CD4-positive, alpha-beta T cell (primary cell): ENCODE results near the gene CXCR6. TPM values are rescaled to one million over a fixed set of nuclear protein-coding genes. Genes with fewer than 3 reads are reported as not detected.
"Not testable (repeated sequence)": the region's sequence is repeated elsewhere in the genome, so short reads cannot be mapped to it uniquely, and the experiment has no call there.

Source experiments
- ATAC-seq: fragments of 200-7000 bp; cut with Tn5 transposase; one replicate; pipeline ENCODE4 v1.10.0; 2022; ENCODE audit warnings: mild to moderate bottlenecking; ENCODE audit not compliant: poor library complexity
- CTCF ChIA-PET: fragments of 350-600 bp; sonication (Branson Sonifier 250); formaldehyde crosslinking; loops from one replicate; lab custom pipeline; 2021; ENCODE audit warnings: antibody characterized with exemption, inconsistent platforms; lab: Charles Lee
- POLR2A ChIA-PET: fragments of 350-600 bp; sonication (Branson Sonifier 250); formaldehyde crosslinking; loops from one replicate; lab custom pipeline; 2021; ENCODE audit warnings: antibody characterized with exemption, inconsistent platforms; lab: Charles Lee
- DNase-seq, 14 experiments: peaks; one replicate each; pipeline ENCODE4 v3.0.0-alpha.2; 2013 to 2020; ENCODE audit warnings: mixed read lengths in 2 of 14
- H3K27ac ChIP-seq, 2 donors: one replicate each; pipeline versions ENCODE4 v1.5.1 to v1.7.0; 2013; ENCODE audit warnings: low read length in 2 of 2, low read depth in 1 of 2, mild to moderate bottlenecking in 1 of 2
- H3K27me3 ChIP-seq, 2 experiments: 1 replicate in 1 of 2; 2 replicates in 1 of 2; pipeline versions ENCODE4 v1.6.1 to v1.7.0; 2013; ENCODE audit warnings: low read length in 2 of 2, control low read depth in 1 of 2, mild to moderate bottlenecking in 1 of 2, moderate library complexity in 1 of 2; ENCODE audit not compliant: insufficient read depth in 2 of 2, control insufficient read depth in 1 of 2
- H3K36me3 ChIP-seq: one replicate; pipeline ENCODE4 v1.6.1; 2013; ENCODE audit warnings: low read length, control low read depth; ENCODE audit not compliant: insufficient read depth
- H3K4me1 ChIP-seq: one replicate; pipeline ENCODE4 v1.6.1; 2013; ENCODE audit warnings: low read length, control low read depth; ENCODE audit not compliant: insufficient read depth
- H3K4me3 ChIP-seq: one replicate; pipeline ENCODE4 v1.5.1; 2013; ENCODE audit warnings: mild to moderate bottlenecking, low read length, moderate library complexity
- H3K9me3 ChIP-seq, 2 experiments: 1 replicate in 1 of 2; 2 replicates in 1 of 2; pipeline versions ENCODE4 v1.6.1 to v1.7.0; 2013; ENCODE audit warnings: low read length in 2 of 2, mild to moderate bottlenecking in 2 of 2, control low read depth in 1 of 2, moderate library complexity in 1 of 2; ENCODE audit not compliant: control insufficient read depth in 1 of 2, insufficient read depth in 1 of 2
- H3K27ac Mint-ChIP-seq: one replicate; pipeline ENCODE4 v1.8.0; 2020; ENCODE audit warnings: mixed read lengths
- H3K27me3 Mint-ChIP-seq: one replicate; pipeline ENCODE4 v1.8.0; 2021; ENCODE audit warnings: mixed read lengths
- H3K36me3 Mint-ChIP-seq: one replicate; pipeline ENCODE4 v1.8.0; 2021; ENCODE audit warnings: low read depth, mixed read lengths
- H3K4me1 Mint-ChIP-seq: one replicate; pipeline ENCODE4 v1.8.0; 2021; ENCODE audit warnings: low read depth, mixed read lengths
- H3K4me3 Mint-ChIP-seq: one replicate; pipeline ENCODE4 v1.8.0; 2020; ENCODE audit warnings: mild to moderate bottlenecking, mixed read lengths
- H3K9me3 Mint-ChIP-seq: one replicate; pipeline ENCODE4 v1.8.0; 2020; ENCODE audit warnings: mixed read lengths
- CTCF ChIP-seq: fragments of 200-600 bp; IDR thresholded peaks from one replicate; pipeline ENCODE4 v1.8.0; 2022; ENCODE audit warnings: antibody characterized with exemption, mild to moderate bottlenecking
- intact Hi-C, 2 experiments: fragments of 100-400 bp; cut with DNase I in 1 of 2; cut with micrococcal nuclease in 1 of 2; formaldehyde crosslinking; loops; one replicate each; pipeline versions ENCODE4 v1.15.1 to v1.9.0; 2023 to 2025; cut with DNase I, micrococcal nuclease
- total RNA-seq, 174 experiments: library from RNA in 2 of 174; stranded (reverse) in 2 of 174; gene quantifications; one replicate each; pipeline ENCODE4 v1.2.3 and lab custom pipeline; 2021 to 2026

The CXCR6 gene
- total RNA-seq, 2 experiments from 2014 or later: 1.7 to 2.0 TPM

GRCh38 chr3:45995236-45996192 lies 52.2 kb downstream of the CXCR6 start, which contains the start of gene FYCO1:
Gene FYCO1, minus strand, starts transcription at chr3:45995824. Its CDS starts 10,914 bp downstream, at chr3:45984910.
- DNase-seq: peak; percentile 78 to 94 (median 84)
- ChIA-PET POLR2A (interaction anchor here (0.6 to 4.7 kb wide), 9 partner anchors 19 to 544 kb away, joined by 3 to 42 read pairs (median 7); partner anchors contain the start of gene CXCR6), CTCF (interaction anchor here (1.2 to 1.6 kb wide), 3 partner anchors 57 to 84 kb away, joined by 3 to 4 read pairs (median 3); no protein-coding TSS in a partner anchor)
- H3K4me1 Mint-ChIP-seq: peaks cover 51% of the 10 kb centered on the region
- intact Hi-C loops: loop anchor here (1.0 to 5.0 kb wide), 5 partner anchors 15 to 153 kb away; partner anchors contain the start of gene LZTFL1 (in 1 of the 2)
- TF ChIP-seq CTCF: no peak
- peak within 1 kb of the TSS; percentile 92 for H3K27ac Mint-ChIP-seq
- H3K27me3 Mint-ChIP-seq: no peaks in the 10 kb centered on the region
- H3K4me3 ChIP-seq: peak within 1 kb of the TSS; percentile 87
- H3K4me3 Mint-ChIP-seq: peak within 1 kb of the TSS; percentile 94
- peaks cover 14% of the 10 kb centered on the region for H3K36me3 Mint-ChIP-seq
- H3K4me1 ChIP-seq: peaks cover 50% of the 10 kb centered on the region
- H3K9me3 Mint-ChIP-seq: no peaks in the 10 kb centered on the region
- H3K27ac ChIP-seq: peak within 1 kb of the TSS; percentile 75 to 90
- no peaks in the 10 kb centered on the region for H3K27me3 ChIP-seq
- peak; percentile 84 for ATAC-seq
- no peaks in the 10 kb centered on the region for H3K9me3 ChIP-seq
- H3K36me3 ChIP-seq: peaks cover 8% of the 10 kb centered on the region

GRCh38 chr3:45997499-45997898 lies 54.2 kb downstream of the CXCR6 start:
- DNase-seq, H3K4me3 ChIP-seq, H3K9me3 Mint-ChIP-seq, H3K27me3 ChIP-seq, H3K27me3 Mint-ChIP-seq, H3K4me3 Mint-ChIP-seq, ATAC-seq, H3K36me3 ChIP-seq, H3K36me3 Mint-ChIP-seq, CTCF ChIA-PET, H3K27ac Mint-ChIP-seq, H3K27ac ChIP-seq, H3K9me3 ChIP-seq: not testable (repeated sequence)
- H3K4me1 Mint-ChIP-seq: peaks cover 37% of the 10 kb centered on the region
- H3K4me1 ChIP-seq: peaks cover 36% of the 10 kb centered on the region
- intact Hi-C loops: loop anchor here in 1 of 2 experiments (5.0 kb wide), 2 partner anchors 80 to 155 kb away; partner anchors contain the start of gene LZTFL1
- POLR2A ChIA-PET: interaction anchor here (0.7 to 2.5 kb wide), 2 partner anchors 27 to 542 kb away, joined by 3 to 7 read pairs; no protein-coding TSS in a partner anchor

GRCh38 chr3:45997942-45998341 lies 54.7 kb downstream of the CXCR6 start:
- Mint-ChIP-seq H3K4me3 (no peak overlapping the region), H3K36me3 (peaks cover 9% of the 10 kb centered on the region), H3K4me1 (peaks cover 33% of the 10 kb centered on the region), H3K27me3 (no peaks in the 10 kb centered on the region), H3K9me3 (no peaks in the 10 kb centered on the region), H3K27ac (no peak overlapping the region)
- ChIA-PET POLR2A (no interaction called here), CTCF (interaction anchor here (1.4 kb wide), 1 partner anchor 81 kb away, joined by 4 read pairs; no protein-coding TSS in a partner anchor)
- Histone ChIP-seq H3K4me1 (peaks cover 32% of the 10 kb centered on the region), H3K27me3 (no peaks in the 10 kb centered on the region), H3K27ac (no peak overlapping the region), H3K36me3 (no peaks in the 10 kb centered on the region), H3K4me3 (no peak overlapping the region), H3K9me3 (no peaks in the 10 kb centered on the region)
- TF ChIP-seq CTCF: no peak
- DNase-seq (no peak), ATAC-seq (no peak)
- intact Hi-C loops: loop anchor here in 1 of 2 experiments (5.0 kb wide), 2 partner anchors 79 to 156 kb away; partner anchors contain the start of gene LZTFL1

Other genes starting within 250 kb of the CXCR6 start
- gene SLC6A20, start 146.9 kb upstream of the CXCR6 start, total RNA-seq: not detected
- 1 to 10 TPM; 9.6 to 10.0 TPM for gene LZTFL1, start 101.3 kb upstream of the CXCR6 start, total RNA-seq
- 1 to 10 TPM; 6.5 to 7.4 TPM for gene CCR9, start 56.9 kb upstream of the CXCR6 start, total RNA-seq
- 10 to 100 TPM; 17.4 to 20.1 TPM for gene FYCO1, start 52.4 kb downstream of the CXCR6 start, total RNA-seq
- gene XCR1, start 84.0 kb downstream of the CXCR6 start, total RNA-seq: under 1 TPM; 0.14 to 0.20 TPM